H1 (cell line): Measurements from ENCODE around the gene PPP1R18. TPM values are rescaled to one million over a fixed set of nuclear protein-coding genes. Genes with fewer than 3 reads are reported as not detected.

Source experiments
- CTCF ChIA-PET: fragments of 300-600 bp; sonication (Branson Sonifier 250); formaldehyde crosslinking; loops from one replicate; lab custom pipeline; 2021; ENCODE audit not compliant: partially characterized antibody; lab: Charles Lee
- POLR2A ChIA-PET: fragments of 300-600 bp; sonication (Branson Sonifier 250); formaldehyde crosslinking; loops from one replicate; lab custom pipeline; 2021; ENCODE audit warnings: inconsistent platforms; ENCODE audit not compliant: partially characterized antibody; lab: Charles Lee
- DNase-seq, 2 experiments: peaks; one replicate each; pipeline versions ENCODE4 v3.0.0 to v3.0.0-alpha.2; 2010 to 2022; ENCODE audit warnings: low spot score in 2 of 2, low read depth in 1 of 2, mixed read lengths in 1 of 2
- FAIRE-seq: peaks from 2 replicates; lab custom pipeline; 2011; peaks lifted over from hg19 to GRCh38; lab: Jason Lieb, UNC
- H2AFZ ChIP-seq: 2 replicates; pipeline ENCODE4 v1.8.1; 2012; ENCODE audit warnings: low read length, inconsistent platforms
- H2AK5ac ChIP-seq: 2 replicates; pipeline ENCODE4 v1.6.1; 2013; ENCODE audit warnings: low read depth, low read length
- H2BK120ac ChIP-seq: replicated peaks from 2 replicates; pipeline ENCODE3; 2013; ENCODE audit warnings: low read depth, low read length, inconsistent platforms
- H2BK12ac ChIP-seq: 2 replicates; pipeline ENCODE4 v1.6.1; 2013; ENCODE audit warnings: low read depth, low read length
- H2BK15ac ChIP-seq: 2 replicates; pipeline ENCODE4 v1.6.1; 2013; ENCODE audit warnings: low read length
- H2BK20ac ChIP-seq: 2 replicates; pipeline ENCODE4 v1.6.1; 2013; ENCODE audit warnings: low read length
- H2BK5ac ChIP-seq: 2 replicates; pipeline ENCODE4 v1.6.1; 2013; ENCODE audit warnings: low read depth, low read length
- H3K14ac ChIP-seq: 2 replicates; pipeline ENCODE4 v1.6.1; 2013; ENCODE audit warnings: inconsistent platforms; ENCODE audit not compliant: insufficient read length
- H3K18ac ChIP-seq: 2 replicates; pipeline ENCODE4 v1.6.1; 2013; ENCODE audit warnings: low read length; ENCODE audit errors: extremely low read depth
- H3K23ac ChIP-seq: 2 replicates; pipeline ENCODE4 v1.6.1; 2013; ENCODE audit warnings: inconsistent platforms; ENCODE audit not compliant: insufficient read length
- H3K23me2 ChIP-seq: 2 replicates; pipeline ENCODE4 v1.6.1; 2013; ENCODE audit warnings: low read depth, low read length
- H3K27ac ChIP-seq: 2 replicates; pipeline ENCODE4 v1.6.1; 2011; ENCODE audit warnings: low read depth, low read length, inconsistent platforms
- H3K27me3 ChIP-seq, 4 experiments: replicated peaks in 1 of 4; 1 replicate in 1 of 4; 2 replicates in 3 of 4; pipeline versions ENCODE4 v1.6.1 to v1.8.1; 2011 to 2013; ENCODE audit warnings: low read length in 3 of 4, mild to moderate bottlenecking in 3 of 4, inconsistent platforms in 2 of 4, mixed read lengths in 2 of 4, moderate library complexity in 1 of 4; ENCODE audit not compliant: control insufficient read depth in 3 of 4, insufficient read depth in 3 of 4; ENCODE audit errors: extremely low read depth in 1 of 4
- H3K36me3 ChIP-seq, 4 experiments: 2 replicates each; pipeline versions ENCODE4 v1.6.1 to v1.8.1; 2011 to 2013; ENCODE audit warnings: mild to moderate bottlenecking in 4 of 4, low read length in 3 of 4, moderate library complexity in 2 of 4, control low read depth in 1 of 4, inconsistent platforms in 1 of 4; ENCODE audit not compliant: insufficient read depth in 4 of 4, control insufficient read depth in 2 of 4
- H3K4ac ChIP-seq: replicated peaks from 2 replicates; pipeline ENCODE3; 2013; ENCODE audit warnings: low read length, low read depth, mixed read lengths, inconsistent platforms; ENCODE audit not compliant: insufficient read length
- H3K4me1 ChIP-seq, 4 experiments: replicated peaks in 1 of 4; 1 replicate in 1 of 4; 2 replicates in 3 of 4; pipeline versions ENCODE4 v1.6.1 to v1.8.1; 2011 to 2013; ENCODE audit warnings: low read length in 3 of 4, inconsistent platforms in 2 of 4, mixed read lengths in 1 of 4; ENCODE audit not compliant: insufficient read depth in 4 of 4, control insufficient read depth in 3 of 4
- H3K4me2 ChIP-seq, 2 experiments: 2 replicates each; pipeline versions ENCODE4 v1.6.1 to v1.8.1; 2011 to 2013; ENCODE audit warnings: low read depth in 2 of 2, low read length in 2 of 2, control low read depth in 1 of 2, inconsistent platforms in 1 of 2, mild to moderate bottlenecking in 1 of 2; ENCODE audit not compliant: insufficient read depth in 1 of 2
- H3K4me3 ChIP-seq, 4 experiments: fragments of 200-600, 300-600 bp in 1 of 4; sonication (generic), shearing (Covaris generic), sonication (Bioruptor Twin) in 1 of 4; 2 replicates each; pipeline versions ENCODE4 v1.5.1 to v1.8.1; 2011 to 2016; ENCODE audit warnings: low read length in 4 of 4, low read depth in 3 of 4, control low read depth in 2 of 4, inconsistent platforms in 2 of 4, mild to moderate bottlenecking in 2 of 4, mixed read lengths in 1 of 4, moderate library complexity in 1 of 4; ENCODE audit not compliant: insufficient read depth in 2 of 4; ENCODE audit errors: extremely low read depth in 1 of 4
- H3K56ac ChIP-seq: replicated peaks from 2 replicates; pipeline ENCODE3; 2013; ENCODE audit warnings: low read depth, mild to moderate bottlenecking, mixed read lengths, low read length, inconsistent platforms; ENCODE audit not compliant: insufficient read length
- H3K79me1 ChIP-seq: 2 replicates; pipeline ENCODE4 v1.6.1; 2013; ENCODE audit warnings: low read depth, low read length, control low read depth
- H3K79me2 ChIP-seq, 2 experiments: 2 replicates each; pipeline versions ENCODE4 v1.6.1 to v1.8.1; 2012 to 2013; ENCODE audit warnings: low read length in 2 of 2, mild to moderate bottlenecking in 2 of 2, inconsistent platforms in 1 of 2; ENCODE audit not compliant: insufficient read depth in 2 of 2, control insufficient read depth in 1 of 2
- H3K9ac ChIP-seq, 4 experiments: replicated peaks in 1 of 4; 1 replicate in 1 of 4; 2 replicates in 3 of 4; pipeline versions ENCODE4 v1.6.1 to v1.8.1; 2011 to 2013; ENCODE audit warnings: low read depth in 3 of 4, low read length in 3 of 4, control low read depth in 2 of 4, mild to moderate bottlenecking in 2 of 4, moderate library complexity in 2 of 4, inconsistent platforms in 1 of 4; ENCODE audit errors: extremely low read depth in 1 of 4
- H3K9me3 ChIP-seq, 2 experiments: 2 replicates each; pipeline versions ENCODE4 v1.6.1 to v1.8.1; 2012 to 2013; ENCODE audit warnings: mild to moderate bottlenecking in 2 of 2, moderate library complexity in 2 of 2, control low read depth in 1 of 2, inconsistent platforms in 1 of 2, low read depth in 1 of 2, low read length in 1 of 2, mixed read lengths in 1 of 2; ENCODE audit not compliant: insufficient read depth in 2 of 2
- H4K20me1 ChIP-seq, 2 experiments: replicated peaks in 1 of 2; 2 replicates each; pipeline versions ENCODE3 to v1.8.1; 2011 to 2013; ENCODE audit warnings: inconsistent platforms in 2 of 2, low read length in 2 of 2, mild to moderate bottlenecking in 1 of 2; ENCODE audit not compliant: insufficient read depth in 2 of 2, control insufficient read depth in 1 of 2
- H4K5ac ChIP-seq: 2 replicates; pipeline ENCODE4 v1.6.1; 2013; ENCODE audit warnings: low read length, low read depth, mixed read lengths, inconsistent platforms; ENCODE audit not compliant: insufficient read length
- H4K8ac ChIP-seq: 2 replicates; pipeline ENCODE4 v1.8.0; 2013; ENCODE audit warnings: mild to moderate bottlenecking, moderate library complexity, low read length, inconsistent platforms; ENCODE audit not compliant: insufficient read depth; ENCODE audit errors: extremely low read depth
- H4K91ac ChIP-seq: replicated peaks from 2 replicates; pipeline ENCODE3; 2013; ENCODE audit warnings: low read length, mixed read lengths, inconsistent platforms; ENCODE audit not compliant: insufficient read length
- BACH1 ChIP-seq: IDR thresholded peaks from 2 replicates; pipeline ENCODE4 v1.6.1; 2012; ENCODE audit warnings: low read length, improper control_type of control experiment
- BCL11A ChIP-seq, 2 experiments: IDR thresholded peaks; one replicate each; pipeline ENCODE4 v1.6.1; 2011; ENCODE audit warnings: low read depth in 2 of 2, low read length in 2 of 2, mild to moderate bottlenecking in 2 of 2
- CBX8 ChIP-seq: fragments of 300-800, 300-1000 bp; sonication (generic); IDR thresholded peaks from 2 replicates; pipeline ENCODE4 v1.7.1; 2016; ENCODE audit warnings: low read depth, low read length, borderline replicate concordance
- CEBPB ChIP-seq: IDR thresholded peaks from 2 replicates; pipeline ENCODE4 v1.6.1; 2012; ENCODE audit warnings: low read depth, low read length
- CHD2 ChIP-seq: IDR thresholded peaks from 2 replicates; pipeline ENCODE4 v1.6.1; 2012; ENCODE audit warnings: low read length, improper control_type of control experiment
- CREB1 ChIP-seq: IDR thresholded peaks from 2 replicates; pipeline ENCODE4 v1.6.1; 2012; ENCODE audit warnings: inconsistent platforms
- FOSL1 ChIP-seq: IDR thresholded peaks from 2 replicates; pipeline ENCODE4 v1.6.1; 2011; ENCODE audit warnings: mild to moderate bottlenecking, low read depth, low read length, moderate library complexity; ENCODE audit not compliant: insufficient read depth
- KDM4A ChIP-seq: IDR thresholded peaks from one replicate; pipeline ENCODE4 v1.7.1; 2012; ENCODE audit warnings: low read depth, mild to moderate bottlenecking, moderate library complexity, low read length, inconsistent platforms; ENCODE audit not compliant: severe bottlenecking
- NANOG ChIP-seq: IDR thresholded peaks from 2 replicates; pipeline ENCODE4 v1.6.1; 2011; ENCODE audit warnings: low read length, low read depth, mild to moderate bottlenecking, inconsistent platforms; ENCODE audit not compliant: insufficient read depth, poor library complexity, severe bottlenecking
- SIN3A ChIP-seq, 2 experiments: IDR thresholded peaks in 1 of 2; conservative IDR thresholded peaks in 1 of 2; 2 replicates each; pipeline ENCODE4 v1.6.1; 2011 to 2012; ENCODE audit warnings: low read length in 2 of 2, improper control_type of control experiment in 1 of 2, low read depth in 1 of 2, mild to moderate bottlenecking in 1 of 2
- SIX5 ChIP-seq: IDR thresholded peaks from 2 replicates; pipeline ENCODE4 v1.6.1; 2011; ENCODE audit warnings: mild to moderate bottlenecking, low read depth, low read length
- SP1 ChIP-seq: IDR thresholded peaks from 2 replicates; pipeline ENCODE4 v1.6.1; 2011; ENCODE audit warnings: low read depth, low read length
- SUZ12 ChIP-seq: fragments of 200-600 bp; sonication (generic); IDR thresholded peaks from 2 replicates; pipeline ENCODE4 v1.6.1; 2012; ENCODE audit warnings: mild to moderate bottlenecking, inconsistent platforms, low read length, moderate library complexity, mixed read lengths
- TAF1 ChIP-seq: IDR thresholded peaks from 2 replicates; pipeline ENCODE4 v1.6.1; 2011; ENCODE audit warnings: mild to moderate bottlenecking, low read depth, low read length
- WGBS, 2 experiments: shearing (Covaris generic) in 1 of 2; methylation state at CpG; one replicate each; pipeline versions ENCODE4 v1.1.6 to v1.1.7; 2013 to 2015; ENCODE audit warnings: low lambda C conversion rate in 2 of 2, mixed read lengths in 2 of 2, inconsistent platforms in 1 of 2, low coverage in 1 of 2, missing lambda C conversion rate in 1 of 2; ENCODE audit not compliant: insufficient replicate concordance in 2 of 2, insufficient coverage in 1 of 2, insufficient read length in 1 of 2; ENCODE audit errors: extremely low coverage in 1 of 2, missing lambda C conversion rate in 1 of 2; 5-methylcytosine and 5-hydroxymethylcytosine counted together
- polyA plus RNA-seq, 7 experiments: library from polyadenylated mRNA; depleted of rRNA in 3 of 7; stranded (reverse) in 5 of 7; unstranded in 2 of 7; fragments of >200 nt in 5 of 7; fragments of 200-250 nt in 2 of 7; gene quantifications; 1 replicate in 5 of 7; 2 replicates in 1 of 7; 4 replicates in 1 of 7; pipeline versions ENCODE4 v1.2.1 to v1.2.3, GENCODE V29; 2011 to 2013; ENCODE audit warnings: missing spikeins in 2 of 7, mixed read lengths in 2 of 7
- total RNA-seq: library from RNA; stranded (reverse); fragmentation: NEBNext Ultra II Directional; extraction: Animal tissue kit (Norgen Biotek cat#: 25700); gene quantifications from 2 replicates; pipeline ENCODE4 v1.2.1, GENCODE V29; 2021
- TF ChIP-seq, protein P1 (sequence below): IDR thresholded peaks from 2 replicates; pipeline ENCODE4 v1.6.1; 2012; ENCODE audit warnings: inconsistent platforms

The PPP1R18 gene
- total and polyA plus RNA-seq, 2 of the 8 experiments (the other 6 are each of a cell fraction or from before 2014, with no cell fraction given): 25.1 to 29.1 TPM

DNA sequence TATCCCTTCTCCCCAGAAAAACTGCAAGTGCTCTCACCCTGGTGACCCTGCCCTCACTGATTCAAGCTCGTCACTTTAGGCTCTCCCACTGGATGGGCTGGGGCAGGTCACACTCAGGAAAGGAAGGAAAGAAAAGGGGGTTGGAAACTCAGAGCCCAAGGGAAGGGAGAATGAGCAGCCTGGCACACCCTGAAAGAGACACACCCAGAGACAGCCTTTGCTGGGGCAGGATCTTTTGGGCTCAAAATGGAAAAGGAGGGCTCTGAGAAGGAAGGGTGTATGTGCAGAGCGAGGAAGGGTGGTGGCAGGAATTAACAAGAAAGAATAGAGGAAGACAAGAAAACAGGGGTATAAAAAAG lies 2.5 kb downstream of the PPP1R18 start:
- DNase-seq (no peak), FAIRE-seq (no peak)
- Histone ChIP-seq H3K4ac (no peak overlapping the region), H3K4me2 (peak overlapping the region; percentile 39 to 96; a peak in 3 of 4 replicates), H2BK12ac (no peak overlapping the region), H3K79me2 (peaks cover 0 to 19% of the 10 kb centered on the region in 2 experiments; a peak in 3 of 4 replicates), H2BK15ac (no peak overlapping the region; the same call in 1 of the 2 replicates), H2BK5ac (no peak overlapping the region), H3K27ac (no peak overlapping the region), H2AK5ac (no peak overlapping the region), H3K27me3 (no peaks in the 10 kb centered on the region), H3K14ac (no peak overlapping the region), H3K56ac (no peak overlapping the region), H3K9me3 (no peaks in the 10 kb centered on the region), H4K5ac (no peak overlapping the region), H3K23ac (no peak overlapping the region), H4K8ac (no peak overlapping the region), H3K36me3 (no peaks in the 10 kb centered on the region; a peak in 1 of 8 replicates), H2BK120ac (no peak overlapping the region), H3K18ac (no peak overlapping the region), H2BK20ac (no peak overlapping the region), H3K4me1 (peaks cover 7 to 37% (median 24%) of the 10 kb centered on the region in 4 experiments), H4K20me1 (peaks cover 3 to 8% of the 10 kb centered on the region in 2 experiments), H3K23me2 (peaks cover 13% of the 10 kb centered on the region), H3K9ac (no peak overlapping the region), H3K4me3 (peak overlapping the region in 2 of 4 experiments; percentile 5 to 44; a peak in 3 of 8 replicates), H2AFZ (no peak overlapping the region), H3K79me1 (peaks cover 4% of the 10 kb centered on the region; the same call in 1 of the 2 replicates), H4K91ac (no peak overlapping the region)
- POLR2A ChIA-PET: interaction anchor here (0.5 to 18.7 kb wide), 4 partner anchors 36 to 376 kb away, joined by 3 to 388 read pairs (median 3); partner anchors contain the start of genes FLOT1, MDC1 and TUBB
- CTCF ChIA-PET: interaction anchor here (1.2 to 11.0 kb wide), 4 partner anchors 15 to 142 kb away, joined by 3 to 147 read pairs (median 9); no protein-coding TSS in a partner anchor
- TF ChIP-seq, protein P1, sequence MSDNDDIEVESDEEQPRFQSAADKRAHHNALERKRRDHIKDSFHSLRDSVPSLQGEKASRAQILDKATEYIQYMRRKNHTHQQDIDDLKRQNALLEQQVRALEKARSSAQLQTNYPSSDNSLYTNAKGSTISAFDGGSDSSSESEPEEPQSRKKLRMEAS: no peak
- TF ChIP-seq CHD2 (no peak), SP1 (no peak), CREB1 (no peak), SUZ12 (no peak), CEBPB (no peak), NANOG (no peak), CBX8 (no peak), TAF1 (no peak), BCL11A (IDR thresholded peaks at IDR 0.05; ENCODE audit: low read depth in 2 of 2, low read length in 2 of 2) (no peak), SIX5 (no peak), KDM4A (no peak), SIN3A (conservative IDR thresholded peaks at IDR 0.05 in 1 of 2, IDR thresholded peaks at IDR 0.05 in 1 of 2; ENCODE audit: low read depth in 1 of 2, low read length in 2 of 2) (no peak), FOSL1 (no peak), BACH1 (no peak)
- WGBS, 2 experiments: 72% methylated on average over 2 of the region's 2 CpGs; no CpG with 5 or more reads in 1 of the 2 experiments
